Breast epithelium (tissue), 3 donors: ENCODE measurements around the gene NRXN3.

ENCODE experiments used
- POLR2AphosphoS5 ChIP-seq, 3 donors: sonication (generic); formaldehyde crosslinking; IDR thresholded peaks; one replicate each; pipeline ENCODE4 v1.6.1; 2017; ENCODE audit warnings: antibody characterized with exemption in 3 of 3
- TF ChIP-seq, protein P1 (sequence below), 3 donors: fragments of 450-650 bp; IDR thresholded peaks; one replicate each; pipeline ENCODE4 v1.5.1; 2016 to 2017; ENCODE audit warnings: antibody characterized with exemption in 3 of 3, mild to moderate bottlenecking in 3 of 3, moderate library complexity in 3 of 3

DNA sequence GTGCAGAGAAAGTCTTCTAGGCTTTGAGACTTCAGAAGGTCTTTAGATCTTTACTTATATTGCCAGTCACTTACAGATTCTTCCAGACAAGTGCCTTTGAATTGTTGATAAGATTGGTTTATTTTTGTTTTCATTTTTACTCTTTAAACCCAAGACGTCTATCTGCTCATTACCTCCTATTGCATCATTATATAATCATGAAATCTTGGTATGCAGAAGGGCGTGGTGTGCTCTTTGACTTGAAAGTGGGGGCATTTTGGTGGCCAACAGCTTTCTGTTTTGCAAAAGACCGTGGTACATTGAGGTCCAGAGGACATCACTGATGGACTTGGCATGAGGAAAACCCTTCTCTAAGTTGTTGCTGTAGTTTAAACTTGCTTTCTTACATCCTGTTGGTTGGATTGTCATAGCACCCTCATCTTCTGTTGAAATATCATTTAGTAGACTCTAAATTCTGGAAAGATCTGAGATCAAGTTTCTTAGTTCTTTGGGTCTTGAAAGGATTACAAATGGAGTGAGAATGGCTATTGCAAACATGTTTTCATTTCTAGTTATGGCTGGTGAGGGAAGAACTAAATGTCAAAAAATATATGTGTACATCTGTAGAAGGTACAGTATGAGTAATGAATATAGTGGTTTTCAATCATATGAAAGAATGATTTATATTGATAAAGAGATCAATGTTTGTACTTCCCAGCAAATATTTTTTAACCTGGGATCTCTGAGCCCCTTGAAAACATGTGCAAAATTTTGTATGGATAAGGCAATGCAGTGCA, 441.8 kb downstream of the NRXN3 start:
- TF ChIP-seq, protein P1, sequence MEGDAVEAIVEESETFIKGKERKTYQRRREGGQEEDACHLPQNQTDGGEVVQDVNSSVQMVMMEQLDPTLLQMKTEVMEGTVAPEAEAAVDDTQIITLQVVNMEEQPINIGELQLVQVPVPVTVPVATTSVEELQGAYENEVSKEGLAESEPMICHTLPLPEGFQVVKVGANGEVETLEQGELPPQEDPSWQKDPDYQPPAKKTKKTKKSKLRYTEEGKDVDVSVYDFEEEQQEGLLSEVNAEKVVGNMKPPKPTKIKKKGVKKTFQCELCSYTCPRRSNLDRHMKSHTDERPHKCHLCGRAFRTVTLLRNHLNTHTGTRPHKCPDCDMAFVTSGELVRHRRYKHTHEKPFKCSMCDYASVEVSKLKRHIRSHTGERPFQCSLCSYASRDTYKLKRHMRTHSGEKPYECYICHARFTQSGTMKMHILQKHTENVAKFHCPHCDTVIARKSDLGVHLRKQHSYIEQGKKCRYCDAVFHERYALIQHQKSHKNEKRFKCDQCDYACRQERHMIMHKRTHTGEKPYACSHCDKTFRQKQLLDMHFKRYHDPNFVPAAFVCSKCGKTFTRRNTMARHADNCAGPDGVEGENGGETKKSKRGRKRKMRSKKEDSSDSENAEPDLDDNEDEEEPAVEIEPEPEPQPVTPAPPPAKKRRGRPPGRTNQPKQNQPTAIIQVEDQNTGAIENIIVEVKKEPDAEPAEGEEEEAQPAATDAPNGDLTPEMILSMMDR (IDR thresholded peaks at IDR 0.05) = no peak
- no peak for TF ChIP-seq POLR2AphosphoS5 (IDR thresholded peaks at IDR 0.05)
